SU-DHL-6 (cell line): ENCODE measurements around the gene SIRPD.

Source experiments
- H2AFZ ChIP-seq: fragments of 200-600 bp; sonication (generic); 2 replicates; pipeline ENCODE4 v1.6.1; 2014; ENCODE audit warnings: low read depth, mild to moderate bottlenecking, moderate library complexity, mixed read lengths, antibody characterized with exemption, low read length; ENCODE audit not compliant: severe bottlenecking
- H3F3A ChIP-seq: fragments of 200-600 bp; shearing (Covaris generic); 2 replicates; pipeline ENCODE4 v1.6.0; 2016; ENCODE audit warnings: antibody characterized with exemption, mild to moderate bottlenecking; ENCODE audit not compliant: insufficient read depth
- H3K27ac ChIP-seq: fragments of 200-600 bp; sonication (generic); 2 replicates; pipeline ENCODE4 v1.5.1; 2016; ENCODE audit warnings: low read depth, mild to moderate bottlenecking, low read length, moderate library complexity, mixed read lengths
- H3K27me3 ChIP-seq: fragments of 200-600 bp; sonication (generic), shearing (Covaris generic); 2 replicates; pipeline ENCODE4 v1.6.0; 2014; ENCODE audit warnings: mild to moderate bottlenecking, low read length
- H3K36me3 ChIP-seq: fragments of 200-600 bp; sonication (generic); 2 replicates; pipeline ENCODE4 v1.6.1; 2014; ENCODE audit warnings: mild to moderate bottlenecking, low read length, mixed read lengths
- H3K4me2 ChIP-seq: fragments of 300-600, 200-600 bp; shearing (Covaris generic), sonication (generic); 2 replicates; pipeline ENCODE4 v1.6.0; 2014; ENCODE audit warnings: low read length, low read depth, mild to moderate bottlenecking; ENCODE audit not compliant: poor library complexity, severe bottlenecking
- H3K4me3 ChIP-seq: fragments of 200-600 bp; sonication (generic); 2 replicates; pipeline ENCODE4 v1.5.1; 2014; ENCODE audit warnings: antibody characterized with exemption, low read length, mild to moderate bottlenecking, mixed read lengths; ENCODE audit not compliant: insufficient read depth, poor library complexity, severe bottlenecking
- H3K79me2 ChIP-seq: fragments of 200-600 bp; sonication (generic); 2 replicates; pipeline ENCODE4 v1.6.1; 2014; ENCODE audit warnings: mild to moderate bottlenecking, low read length, moderate library complexity; ENCODE audit not compliant: insufficient read depth
- H3K9ac ChIP-seq: fragments of 200-600 bp; sonication (generic); 2 replicates; pipeline ENCODE4 v1.7.0; 2014; ENCODE audit warnings: mild to moderate bottlenecking, low read length
- H3K9me2 ChIP-seq: fragments of 200-600 bp; sonication (generic); replicated peaks from 2 replicates; pipeline ENCODE4 v1.6.1; 2014; ENCODE audit warnings: low read length; ENCODE audit not compliant: insufficient read depth
- H3K9me3 ChIP-seq: fragments of 200-600 bp; sonication (generic); 2 replicates; pipeline ENCODE4 v1.6.1; 2014; ENCODE audit warnings: low read length, mixed read lengths; ENCODE audit not compliant: insufficient read depth
- H4K20me1 ChIP-seq: fragments of 200-600 bp; sonication (generic); 2 replicates; pipeline ENCODE4 v1.6.1; 2014; ENCODE audit warnings: low read depth, mild to moderate bottlenecking, antibody characterized with exemption, low read length, moderate library complexity, mixed read lengths
- CTCF ChIP-seq: fragments of 200-600 bp; sonication (generic); IDR thresholded peaks from one replicate; pipeline ENCODE4 v1.5.1; 2017; ENCODE audit warnings: antibody characterized with exemption, mild to moderate bottlenecking, low read length, moderate library complexity; ENCODE audit not compliant: insufficient read depth, poor library complexity, severe bottlenecking
- EZH2phosphoT487 ChIP-seq: fragments of 200-600 bp; sonication (generic), shearing (Covaris generic); conservative IDR thresholded peaks from 2 replicates; pipeline ENCODE4 v1.6.1; 2018; ENCODE audit warnings: mild to moderate bottlenecking, antibody characterized with exemption, low read length, moderate library complexity, mixed read lengths

The SIRPD gene

GRCh38 chr20:1561350-1561749 is 3.8 kb upstream of the SIRPD start:
- Histone ChIP-seq H3K9me3 (no peaks in the 10 kb centered on the region), H2AFZ (no peak overlapping the region), H3K4me2 (no peak overlapping the region), H4K20me1 (no peaks in the 10 kb centered on the region), H3F3A (no peaks in the 10 kb centered on the region), H3K4me3 (no peak overlapping the region), H3K9me2 (no peaks in the 10 kb centered on the region), H3K36me3 (no peaks in the 10 kb centered on the region), H3K79me2 (no peaks in the 10 kb centered on the region), H3K27me3 (no peaks in the 10 kb centered on the region), H3K9ac (no peak overlapping the region), H3K27ac (no peak overlapping the region)
- TF ChIP-seq CTCF (no peak), EZH2phosphoT487 (no peak)

- Histone ChIP-seq H3K36me3 (no peaks in the 10 kb centered on the region), H3K79me2 (no peaks in the 10 kb centered on the region), H3K4me2 (no peak overlapping the region), H3K9ac (no peak overlapping the region), H2AFZ (no peak overlapping the region), H3K27ac (no peak overlapping the region), H3K9me3 (no peaks in the 10 kb centered on the region), H3F3A (no peaks in the 10 kb centered on the region), H3K9me2 (no peaks in the 10 kb centered on the region), H3K4me3 (no peak overlapping the region), H4K20me1 (no peaks in the 10 kb centered on the region), H3K27me3 (no peaks in the 10 kb centered on the region)
- no peak for TF ChIP-seq CTCF
- TF ChIP-seq EZH2phosphoT487: no peak
These were observed 1.6 kb downstream of the SIRPD start for GRCh38 chr20:1555952-1556351.

DNA sequence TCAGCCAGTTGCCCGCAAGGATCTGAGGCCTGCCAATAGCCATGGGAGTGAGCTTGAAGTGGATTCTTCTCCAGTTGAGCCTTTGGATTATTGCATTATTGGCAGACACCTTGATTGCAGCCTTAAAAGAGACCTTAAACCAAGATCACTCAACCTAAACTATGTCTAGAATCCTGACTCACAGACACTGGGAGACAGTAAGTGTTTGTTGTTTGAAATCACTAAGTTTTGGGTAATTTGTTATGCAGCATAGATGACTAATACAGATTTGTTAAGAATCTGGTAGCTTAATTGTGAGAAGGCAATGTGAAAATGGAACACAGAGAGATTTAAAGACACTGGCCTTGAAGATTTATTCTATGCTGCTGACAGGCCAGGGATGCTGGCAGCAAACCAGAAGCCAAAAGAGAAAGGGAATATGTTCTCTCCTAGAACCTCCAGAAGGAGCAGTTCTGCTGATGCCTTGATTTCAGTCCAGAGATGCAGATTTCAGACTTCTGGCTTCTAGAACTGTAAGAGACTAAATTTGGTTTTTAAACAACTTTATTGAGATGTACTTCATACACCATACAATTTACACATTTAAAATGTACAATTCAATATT is 17.6 kb downstream of the SIRPD start:
- H3K27ac ChIP-seq: no peak overlapping the region

More for the DNA sequence above, 17.6 kb downstream of the SIRPD start:
- H3K9me2 ChIP-seq: no peaks in the 10 kb centered on the region
- H3K79me2 ChIP-seq: no peaks in the 10 kb centered on the region
- no peaks in the 10 kb centered on the region for H3K36me3 ChIP-seq
- H3F3A ChIP-seq: no peaks in the 10 kb centered on the region
- H3K4me3 ChIP-seq: no peak overlapping the region
- H3K27me3 ChIP-seq: no peaks in the 10 kb centered on the region
- H3K9me3 ChIP-seq: 0 out of 2 replicates have a peak, but pooled peaks cover 4% of the 10 kb centered on the region
- no peaks in the 10 kb centered on the region for H4K20me1 ChIP-seq
- no peak overlapping the region for H2AFZ ChIP-seq
- no peak overlapping the region for H3K9ac ChIP-seq
- no peak overlapping the region for H3K4me2 ChIP-seq
- no peak for TF ChIP-seq CTCF
- no peak for TF ChIP-seq EZH2phosphoT487
